HG02759 (cell line): ENCODE measurements around the gene MOV10.

Experiments
- ATAC-seq: cut with Tn5 transposase; IDR thresholded peaks from one replicate; pipeline ENCODE4 v1.9.1; 2021; ENCODE audit warnings: mild to moderate bottlenecking, moderate library complexity; ENCODE audit not compliant: unreplicated experiment

MOV10 gene

DNA sequence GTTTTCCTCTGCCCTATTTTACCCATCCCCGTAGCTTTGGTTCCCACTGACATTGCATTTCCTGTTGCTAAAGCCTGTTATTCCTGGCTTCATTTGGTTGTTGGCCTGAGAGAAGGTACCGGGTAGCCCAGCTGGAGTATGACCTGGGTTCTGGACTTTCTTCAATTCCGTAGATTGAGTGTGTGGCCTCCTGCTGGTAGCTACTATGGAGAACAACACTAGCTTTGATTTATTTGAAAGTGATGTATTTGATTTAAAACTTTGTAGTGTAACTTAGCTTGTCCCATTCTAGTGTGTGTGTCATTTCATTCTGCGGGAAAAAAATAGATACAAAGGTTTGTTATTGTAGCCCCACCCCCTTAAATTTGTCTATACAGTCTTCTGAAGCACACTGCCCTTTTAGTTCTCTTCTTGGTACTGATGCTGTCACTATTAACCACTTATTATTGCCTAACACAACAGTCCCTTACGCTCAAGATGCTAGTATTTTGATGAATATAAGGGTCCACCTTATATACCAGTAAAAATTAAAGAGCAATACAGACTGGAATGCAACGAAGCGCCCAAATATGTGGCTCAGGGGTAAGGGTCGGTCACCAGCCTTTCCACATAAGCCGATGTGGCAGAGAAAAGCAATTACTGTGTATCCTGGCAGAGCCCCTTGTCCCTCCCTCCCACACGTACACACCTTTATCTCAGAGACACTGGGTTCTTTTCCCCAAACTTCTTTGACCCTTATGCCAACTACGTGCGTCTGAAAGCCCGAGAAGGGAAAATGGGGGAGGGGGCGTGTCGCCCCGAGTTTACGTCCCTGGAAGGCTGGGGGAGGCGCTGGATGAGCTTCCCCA, 643 bp upstream of the MOV10 start:
- ATAC-seq, result peak; percentile 3

DNA sequence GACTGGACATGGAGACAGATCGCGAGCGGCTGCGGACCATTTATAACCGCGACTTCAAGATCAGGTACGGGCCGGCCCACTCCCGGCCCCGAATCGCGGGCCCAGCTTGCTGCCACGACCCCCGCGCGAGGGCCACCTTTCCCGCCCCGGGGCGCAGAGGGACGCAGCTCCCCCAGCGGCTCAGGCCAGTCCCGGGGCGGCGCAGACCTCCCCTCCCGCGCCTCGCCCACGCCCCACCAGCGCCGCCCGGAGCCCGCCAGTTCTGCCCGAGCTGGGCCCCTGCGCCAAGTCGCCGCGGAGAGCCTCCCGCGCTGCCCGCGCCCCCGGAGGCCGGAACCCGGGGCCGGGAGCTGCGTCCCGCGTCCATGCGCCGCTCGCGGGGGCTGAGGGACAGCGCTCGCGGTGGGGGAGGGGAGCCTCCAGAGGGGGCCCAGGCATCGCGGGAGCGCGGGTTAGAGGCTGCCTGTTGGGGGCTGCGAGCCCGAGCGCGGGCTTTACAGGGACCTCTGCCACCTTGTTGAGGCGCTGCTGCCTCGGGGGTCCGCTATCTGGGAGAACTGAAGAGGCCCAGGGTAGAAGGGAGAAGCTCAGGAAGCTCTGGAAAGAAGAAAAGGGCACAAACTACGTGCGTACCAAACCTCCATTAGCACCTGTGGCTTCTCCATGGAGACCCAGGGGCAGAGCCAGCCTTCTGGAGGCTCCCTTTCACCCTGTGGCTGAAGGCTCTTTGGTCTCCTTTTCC, 698 bp downstream of the MOV10 start:
- peak; percentile 52 for ATAC-seq

DNA sequence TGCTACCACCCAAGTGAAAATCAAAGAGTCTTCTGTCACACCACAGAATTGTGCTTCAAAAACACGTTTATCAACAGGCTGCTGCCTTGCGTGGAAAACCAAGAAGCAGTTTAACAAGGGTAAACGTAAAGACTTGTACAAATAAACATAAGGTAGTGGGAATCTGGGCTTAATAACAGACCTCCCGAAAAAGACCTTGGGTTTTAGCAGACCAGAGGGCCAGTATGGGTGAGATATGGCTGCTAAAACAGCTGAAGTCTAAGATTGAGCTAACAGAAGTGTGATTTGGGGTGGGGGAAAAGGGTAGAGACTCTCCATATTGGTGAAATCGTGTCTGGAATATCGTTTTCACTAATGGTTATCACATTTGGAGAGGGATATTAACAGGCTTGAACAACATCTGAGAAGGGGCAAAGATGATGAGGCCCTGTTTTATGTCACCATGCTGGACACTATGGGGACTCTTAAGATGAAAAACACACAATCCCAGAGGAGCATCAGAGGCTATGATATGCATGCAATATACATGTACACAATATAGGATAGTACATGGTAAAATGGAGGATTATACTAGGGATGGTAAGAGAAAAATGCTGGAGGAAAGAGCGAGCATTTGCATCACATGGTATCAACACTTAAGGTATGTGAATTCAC, 1.4 kb downstream of the MOV10 start:
- ATAC-seq, result no peak

DNA sequence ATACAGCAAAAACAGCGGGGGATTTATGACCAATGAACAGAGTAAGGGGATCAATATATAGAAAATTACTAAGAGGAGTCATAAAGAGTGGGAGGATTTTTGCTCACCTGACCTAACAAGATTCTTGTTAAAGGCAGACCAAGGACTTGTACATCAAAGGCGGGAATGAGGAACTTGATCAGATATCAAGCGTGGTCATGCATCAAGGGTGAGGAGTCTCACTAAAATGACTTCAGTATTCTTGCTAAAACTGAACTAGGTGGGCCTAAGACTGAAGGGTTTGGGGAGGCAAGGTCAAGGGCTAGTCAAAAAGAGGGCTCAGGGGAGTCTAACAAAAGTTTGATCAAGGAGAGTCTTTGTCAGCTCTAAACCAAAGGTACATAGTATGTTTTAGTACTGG, 2.1 kb downstream of the MOV10 start:
- no peak for ATAC-seq

DNA sequence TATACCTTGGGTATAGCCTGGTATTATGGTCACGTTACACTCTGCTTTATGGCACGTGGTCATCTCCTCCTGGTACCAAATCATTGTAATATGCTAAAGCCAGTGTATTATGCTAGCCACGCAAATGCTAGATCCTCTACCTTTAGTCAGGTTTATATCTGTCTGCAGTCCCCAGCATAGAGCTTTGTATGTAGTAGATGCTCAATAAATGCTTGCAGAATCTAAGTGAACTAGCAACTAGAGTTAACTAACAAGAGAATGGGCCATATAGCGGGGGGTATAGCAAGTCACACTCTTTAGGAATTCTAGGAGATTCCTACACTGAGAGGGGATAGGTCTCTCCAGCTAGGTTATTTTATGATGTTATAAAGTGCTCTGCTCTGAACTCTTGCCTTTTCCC, 3.0 kb downstream of the MOV10 start:
- ATAC-seq, result no peak

DNA sequence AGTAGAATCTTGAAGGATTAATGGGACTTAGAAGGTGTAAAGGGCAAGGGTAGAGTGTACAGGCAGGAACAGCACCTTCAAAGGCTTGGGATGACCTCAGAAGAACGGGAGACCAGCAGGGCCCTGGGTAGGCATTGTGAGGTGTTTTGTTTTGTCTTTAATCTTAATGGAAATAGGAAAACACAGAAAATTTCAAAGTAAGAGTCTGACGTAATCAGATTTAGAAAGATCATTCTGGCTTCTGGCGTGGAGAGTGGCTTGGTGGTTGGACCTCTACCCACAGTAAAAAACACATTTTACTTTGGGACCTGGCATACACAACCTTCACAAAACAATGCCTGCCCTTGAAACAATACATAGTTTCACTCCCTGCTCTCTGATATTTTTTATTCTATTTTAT, 4.1 kb downstream of the MOV10 start:
- ATAC-seq, result no peak

DNA sequence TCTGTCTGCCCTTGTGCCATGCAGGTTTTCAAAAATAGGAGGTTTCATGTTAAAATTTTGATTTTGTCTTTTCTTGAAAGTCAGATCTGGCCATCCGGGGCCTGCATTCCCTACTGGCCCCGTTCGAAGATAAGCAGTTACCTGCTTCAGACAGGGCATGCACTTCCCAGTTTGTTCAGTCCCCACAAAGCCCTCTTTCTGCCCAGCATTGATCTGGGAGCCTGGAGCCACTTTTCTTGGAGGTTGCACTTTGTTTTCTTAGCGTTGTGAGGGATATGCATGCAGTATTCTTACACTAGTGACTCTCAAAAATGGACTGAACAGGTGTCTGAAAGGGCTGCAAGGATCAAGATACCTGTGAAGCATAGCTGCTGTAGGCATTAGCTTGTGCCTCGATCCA, 11.5 kb downstream of the MOV10 start:
- no peak for ATAC-seq

DNA sequence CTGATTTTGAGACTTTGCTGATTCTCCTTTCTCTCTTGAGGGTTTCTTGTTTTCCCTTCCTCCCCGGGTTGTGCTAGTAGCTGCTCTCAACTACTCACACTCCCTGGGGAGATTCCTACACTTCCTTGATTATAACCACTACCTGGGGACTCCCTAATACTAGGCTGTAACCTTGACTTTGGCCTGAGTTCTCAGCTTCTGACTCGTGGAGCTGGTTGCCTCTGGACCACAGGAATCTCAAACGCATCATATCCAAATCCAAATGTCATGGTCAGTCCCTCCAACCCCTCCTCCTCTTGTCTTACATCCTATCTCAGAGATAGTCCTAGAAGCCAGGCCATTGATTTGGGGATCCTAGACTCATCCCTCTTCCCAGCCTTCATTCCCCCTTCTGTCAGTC, 12.0 kb downstream of the MOV10 start:
- ATAC-seq, result no peak

DNA sequence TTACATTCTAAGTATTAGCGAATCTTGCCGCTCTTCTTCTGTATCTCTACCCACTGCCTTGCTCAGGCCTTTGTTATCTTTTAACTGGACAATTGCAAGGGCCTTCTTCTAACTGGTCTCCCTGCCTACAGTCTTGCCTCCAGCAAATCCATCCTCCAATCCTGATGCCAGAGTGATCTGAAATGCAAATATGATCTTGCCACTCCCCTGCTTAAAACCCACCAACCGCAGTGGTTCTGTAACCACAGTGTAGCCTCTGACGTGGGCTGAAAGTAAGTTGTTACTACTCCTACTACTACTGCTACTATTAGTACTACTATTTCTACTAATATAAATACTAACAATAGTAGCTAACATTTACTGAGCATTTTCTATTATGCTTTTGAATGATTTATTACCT, 12.4 kb downstream of the MOV10 start:
- no peak for ATAC-seq

DNA sequence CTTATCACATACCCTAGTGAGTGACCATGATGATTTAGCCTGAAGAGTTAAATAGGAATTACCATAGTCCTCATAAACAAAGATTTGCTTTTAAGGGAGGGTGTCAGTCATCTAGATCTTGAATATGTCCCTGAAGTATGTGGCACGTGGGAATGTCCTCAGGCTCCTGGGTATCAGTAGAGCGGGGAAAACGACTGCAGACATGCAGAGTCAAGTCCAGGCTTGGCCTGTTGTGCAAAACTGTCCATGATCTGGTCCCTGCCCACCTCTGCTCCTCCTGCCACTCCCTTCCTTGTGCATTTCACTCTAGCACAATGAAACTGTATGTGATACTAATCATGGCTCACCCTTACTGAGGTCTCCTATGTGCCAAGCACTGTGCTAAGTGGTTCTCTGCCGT, 12.9 kb downstream of the MOV10 start:
- ATAC-seq, result no peak

DNA sequence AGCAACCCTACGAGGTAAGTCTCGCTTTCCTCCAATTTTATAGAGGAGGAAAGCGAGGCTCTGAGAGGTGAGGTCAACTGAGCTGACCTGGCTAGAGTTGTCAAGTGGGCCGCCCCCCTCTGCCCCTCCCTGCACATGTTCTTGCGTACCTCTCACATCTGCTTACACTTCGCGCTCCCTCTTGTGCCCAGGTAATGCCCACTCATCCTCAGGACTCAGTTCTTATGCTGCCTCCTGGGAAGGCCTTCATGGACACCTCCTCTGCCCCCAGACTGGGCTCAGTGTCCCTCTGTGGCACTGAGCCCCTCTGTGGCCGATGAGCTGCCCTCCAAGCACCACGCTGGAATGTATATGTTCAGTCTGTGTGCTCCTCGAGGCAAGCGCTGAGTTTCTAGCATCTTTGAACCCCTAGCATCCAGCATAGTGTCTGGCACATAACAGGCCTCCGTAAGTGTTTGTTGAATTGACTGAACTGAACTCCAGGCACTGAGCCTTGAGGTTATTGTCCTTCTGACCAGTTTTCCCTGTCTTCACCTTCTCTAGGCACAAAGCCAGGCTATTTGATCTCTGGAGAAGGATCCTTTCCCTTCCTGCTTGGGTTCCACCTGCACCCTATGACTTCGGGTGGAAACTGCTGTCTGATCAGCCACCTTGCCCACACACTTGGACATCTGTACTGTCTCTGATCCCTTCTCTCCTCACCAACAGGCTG, 13.5 kb downstream of the MOV10 start:
- ATAC-seq, result no peak

DNA sequence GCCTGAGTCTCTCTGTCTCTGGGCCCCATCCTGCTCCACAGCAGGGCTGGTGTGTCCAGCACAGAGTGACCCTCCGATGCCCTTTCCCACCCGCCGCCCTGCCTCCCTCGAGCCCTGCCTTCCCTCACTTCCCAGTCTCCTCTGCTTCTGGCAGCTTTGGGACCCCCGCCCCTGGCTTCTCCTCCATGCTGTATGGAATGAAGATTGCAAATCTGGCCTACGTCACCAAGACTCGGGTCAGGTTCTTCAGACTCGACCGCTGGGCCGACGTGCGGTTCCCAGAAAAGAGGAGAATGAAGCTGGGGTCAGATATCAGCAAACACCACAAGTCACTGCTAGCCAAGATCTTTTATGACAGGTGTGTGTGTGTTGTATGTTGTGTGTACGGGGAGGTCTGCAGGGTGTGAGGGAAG, 14.3 kb downstream of the MOV10 start:
- ATAC-seq, result no peak

DNA sequence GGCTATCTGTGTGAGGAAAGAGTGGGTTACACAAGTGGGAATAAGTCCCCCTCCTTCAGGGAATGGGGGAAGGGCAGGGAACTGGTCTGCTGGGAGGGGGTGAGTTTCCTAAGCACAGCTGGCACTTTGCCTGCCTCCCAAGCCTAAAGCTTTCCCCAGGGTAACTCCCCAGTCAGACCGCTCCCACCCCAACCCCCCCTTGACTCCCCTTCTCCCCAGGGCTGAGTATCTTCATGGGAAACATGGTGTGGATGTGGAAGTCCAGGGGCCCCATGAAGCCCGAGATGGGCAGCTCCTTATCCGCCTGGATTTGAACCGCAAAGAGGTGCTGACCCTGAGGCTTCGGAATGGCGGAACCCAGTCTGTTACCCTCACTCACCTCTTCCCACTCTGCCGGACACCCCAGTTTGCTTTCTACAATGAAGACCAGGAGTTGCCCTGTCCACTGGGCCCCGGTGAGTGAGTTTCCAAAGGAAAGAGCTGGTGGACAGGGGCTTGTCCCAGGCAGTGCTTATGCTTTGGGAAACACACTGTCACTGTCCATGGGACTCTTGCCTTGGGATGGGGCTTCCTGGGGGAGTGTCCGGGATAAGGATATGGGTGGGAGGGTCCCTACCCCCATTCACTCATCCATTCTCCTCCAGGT, 14.9 kb downstream of the MOV10 start:
- no peak for ATAC-seq

DNA sequence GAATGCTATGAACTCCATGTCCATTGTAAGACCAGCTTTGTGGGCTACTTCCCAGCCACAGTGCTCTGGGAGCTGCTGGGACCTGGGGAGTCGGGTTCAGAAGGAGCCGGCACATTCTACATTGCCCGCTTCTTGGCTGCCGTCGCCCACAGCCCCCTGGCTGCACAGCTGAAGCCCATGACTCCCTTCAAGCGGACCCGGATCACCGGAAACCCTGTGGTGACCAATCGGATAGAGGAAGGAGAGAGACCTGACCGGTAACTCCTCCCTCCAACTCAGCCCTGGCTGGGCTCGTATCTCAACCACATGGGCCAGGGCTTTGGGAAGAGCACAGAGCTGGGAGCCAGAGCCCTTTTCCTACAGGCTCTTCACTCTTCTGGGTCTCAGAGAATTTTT, 15.4 kb downstream of the MOV10 start:
- ATAC-seq, result no peak

DNA sequence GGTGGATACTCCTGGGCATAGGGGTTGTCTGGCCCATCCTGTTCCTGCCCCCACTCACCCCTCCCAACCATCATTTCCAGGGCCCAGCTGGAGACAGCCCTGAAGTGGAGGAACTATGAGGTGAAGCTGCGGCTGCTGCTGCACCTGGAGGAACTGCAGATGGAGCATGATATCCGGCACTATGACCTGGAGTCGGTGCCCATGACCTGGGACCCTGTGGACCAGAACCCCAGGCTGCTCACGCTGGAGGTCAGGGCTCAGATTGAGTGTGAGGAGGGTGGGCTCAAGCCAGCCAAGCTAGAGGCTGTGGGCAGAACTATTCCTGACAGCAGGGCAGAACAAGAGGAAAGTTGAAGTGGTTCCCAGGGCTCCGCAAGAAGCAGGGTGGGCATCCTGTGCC, 18.2 kb downstream of the MOV10 start:
- ATAC-seq, result no peak

DNA sequence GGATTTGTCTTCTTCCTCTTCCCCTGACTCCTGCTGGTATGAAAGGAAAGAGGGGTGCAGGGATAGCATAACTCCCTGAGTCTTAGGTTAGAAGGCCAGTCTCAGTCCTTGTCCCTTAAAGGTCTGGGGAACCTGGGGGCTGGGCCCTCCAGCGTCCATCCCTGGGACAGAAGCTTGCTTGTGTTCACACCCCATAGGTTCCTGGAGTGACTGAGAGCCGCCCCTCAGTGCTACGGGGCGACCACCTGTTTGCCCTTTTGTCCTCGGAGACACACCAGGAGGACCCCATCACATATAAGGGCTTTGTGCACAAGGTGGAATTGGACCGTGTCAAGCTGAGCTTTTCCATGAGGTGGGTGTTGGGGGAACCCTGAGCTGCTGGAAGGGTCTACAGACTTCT, 19.4 kb downstream of the MOV10 start:
- no peak for ATAC-seq

DNA sequence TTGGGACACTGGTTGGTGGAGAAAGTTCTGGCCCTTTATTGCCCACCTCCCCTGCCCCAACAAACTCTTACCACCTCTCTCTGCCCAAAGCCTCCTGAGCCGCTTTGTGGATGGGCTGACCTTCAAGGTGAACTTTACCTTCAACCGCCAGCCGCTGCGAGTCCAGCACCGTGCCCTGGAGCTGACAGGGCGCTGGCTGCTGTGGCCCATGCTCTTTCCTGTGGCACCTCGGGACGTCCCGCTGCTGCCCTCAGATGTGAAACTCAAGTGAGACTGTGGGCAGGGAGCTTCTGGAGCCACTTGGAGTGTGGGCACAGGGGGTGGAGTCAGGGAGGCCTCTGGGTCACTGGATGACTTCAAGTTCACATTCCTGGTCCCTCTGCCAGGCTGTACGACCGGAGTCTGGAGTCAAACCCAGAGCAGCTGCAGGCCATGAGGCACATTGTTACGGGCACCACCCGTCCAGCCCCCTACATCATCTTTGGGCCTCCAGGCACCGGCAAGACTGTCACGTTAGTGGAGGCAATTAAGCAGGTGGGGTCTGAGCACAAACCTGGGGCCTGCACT, 20.0 kb downstream of the MOV10 start:
- no peak for ATAC-seq

DNA sequence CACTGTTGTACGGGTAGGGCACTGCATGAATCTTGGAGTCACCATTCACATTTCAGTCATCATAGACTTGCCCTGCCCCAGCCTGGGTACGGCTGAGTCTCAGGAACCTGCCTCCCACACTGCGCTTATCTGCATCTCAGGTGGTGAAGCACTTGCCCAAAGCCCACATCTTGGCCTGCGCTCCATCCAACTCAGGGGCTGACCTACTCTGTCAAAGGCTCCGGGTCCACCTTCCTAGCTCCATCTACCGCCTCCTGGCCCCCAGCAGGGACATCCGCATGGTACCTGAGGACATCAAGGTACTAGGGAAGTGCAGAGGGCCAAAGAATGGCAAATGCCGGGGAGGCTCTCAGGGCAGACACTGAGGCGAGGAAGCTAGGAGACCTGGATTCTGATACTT, 20.8 kb downstream of the MOV10 start:
- no peak for ATAC-seq

DNA sequence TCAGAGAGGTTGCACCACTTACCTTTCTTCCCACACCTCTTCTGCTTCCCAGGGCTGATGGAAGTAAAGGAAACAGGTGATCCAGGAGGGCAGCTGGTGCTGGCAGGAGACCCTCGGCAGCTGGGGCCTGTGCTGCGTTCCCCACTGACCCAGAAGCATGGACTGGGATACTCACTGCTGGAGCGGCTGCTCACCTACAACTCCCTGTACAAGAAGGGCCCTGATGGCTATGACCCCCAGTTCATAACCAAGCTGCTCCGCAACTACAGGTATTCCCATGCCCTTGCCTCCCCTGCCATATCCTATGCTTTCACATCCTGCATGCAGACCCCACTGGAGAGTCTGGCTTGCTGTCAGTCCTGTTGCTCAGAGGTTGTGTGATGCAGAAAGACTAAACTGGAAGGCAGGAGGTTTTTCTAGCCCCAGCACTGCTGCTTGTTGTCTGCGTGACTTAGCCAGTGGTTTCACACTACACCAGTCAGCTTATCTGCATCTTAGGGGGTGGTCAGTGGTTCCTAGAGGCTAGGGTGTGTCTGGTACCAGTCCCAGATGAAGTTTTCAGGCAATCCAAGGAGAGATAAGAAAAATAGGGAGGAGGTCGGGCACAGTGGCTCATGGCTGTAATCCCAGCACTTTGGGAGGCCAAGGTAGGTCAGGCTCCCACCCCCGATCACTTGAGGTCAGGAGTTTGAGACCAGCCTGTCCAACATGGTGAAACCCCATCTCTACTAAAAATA, 22.3 kb downstream of the MOV10 start:
- ATAC-seq, result no peak

DNA sequence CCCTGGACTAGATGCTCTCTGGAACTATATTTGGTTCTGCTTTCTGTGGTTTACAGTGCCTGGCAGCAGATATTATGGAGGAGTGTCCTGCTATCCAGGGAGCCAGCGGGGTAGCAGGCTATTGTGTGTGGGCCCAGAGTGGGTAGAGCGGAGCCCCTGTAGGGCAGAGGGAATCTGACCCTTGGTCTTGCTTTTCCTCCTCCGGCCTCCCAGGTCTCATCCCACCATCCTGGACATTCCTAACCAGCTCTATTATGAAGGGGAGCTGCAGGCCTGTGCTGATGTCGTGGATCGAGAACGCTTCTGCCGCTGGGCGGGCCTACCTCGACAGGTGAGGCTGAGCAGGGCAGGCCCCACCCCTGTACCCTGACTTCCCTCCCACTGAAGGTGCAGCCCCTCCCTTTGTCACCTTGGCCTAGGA, 23.3 kb downstream of the MOV10 start:
- no peak for ATAC-seq
